ENCODE measurements around the gene TSPAN10. TPM values are rescaled to one million over a fixed set of nuclear protein-coding genes. Genes with fewer than 3 reads are reported as not detected.

Gene TSPAN10
- total RNA-seq, 1 experiment from 2014 or later, result 1.2 TPM

DNA sequence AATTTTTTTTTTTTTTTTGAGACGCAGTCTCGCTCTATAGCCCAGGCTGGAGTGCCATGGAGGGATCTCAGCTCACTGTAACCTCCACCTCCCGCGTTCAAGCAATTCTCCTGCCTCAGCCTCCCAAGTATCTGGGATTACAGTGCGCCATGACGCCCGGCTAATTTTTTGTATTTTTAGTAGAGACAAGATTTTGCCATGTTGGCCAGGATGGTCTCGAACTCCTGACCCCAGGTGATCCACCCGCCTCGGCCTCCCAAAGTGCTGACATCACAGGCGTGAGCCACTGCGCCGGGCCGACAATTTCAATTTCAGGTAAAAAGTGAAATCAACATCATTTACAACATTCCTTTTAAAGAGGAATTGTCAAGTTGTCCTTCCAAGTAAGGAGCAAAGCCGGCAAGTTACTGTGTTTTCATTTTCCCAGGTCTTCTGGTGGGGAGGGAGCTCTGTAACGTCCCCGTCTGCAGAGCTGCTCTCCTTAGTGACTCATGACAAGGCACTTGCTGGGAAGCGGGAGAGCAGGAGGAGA is 957 bp upstream of the TSPAN10 start:
- Histone ChIP-seq H3K4ac (ENCODE audit: low read depth, low read length) (no peak overlapping the region), H4K8ac (replicated peaks; ENCODE audit: insufficient read length, low read depth, low read length) (no peak overlapping the region), H2BK15ac (ENCODE audit: low read depth, low read length) (no peak overlapping the region), H3T11ph (ENCODE audit: low read length) (no peak overlapping the region), H2BK120ac (ENCODE audit: low read depth, low read length, poor library complexity, severe bottlenecking) (no peak overlapping the region), H3K9ac (ENCODE audit: extremely low read depth, insufficient read length, low read length) (peak overlapping the region; percentile 90), H2AFZ (ENCODE audit: low read length) (no peak overlapping the region), H4K91ac (ENCODE audit: insufficient read length, low read depth, low read length) (no peak overlapping the region), H3K4me1 (ENCODE audit: insufficient read depth, low read length) (no peaks in the 10 kb centered on the region), H4K20me1 (ENCODE audit: control insufficient read depth, insufficient read depth, insufficient read length) (no peaks in the 10 kb centered on the region), H3K4me2 (ENCODE audit: insufficient read depth, insufficient read length, low read length) (peak overlapping the region; percentile 86), H3K23ac (ENCODE audit: insufficient read length, low read depth, low read length) (no peak overlapping the region), H3K14ac (ENCODE audit: insufficient read depth, low read length) (peak overlapping the region; percentile 70; the same call in 1 of the 2 replicates), H2BK5ac (ENCODE audit: insufficient read length, low read length) (no peak overlapping the region), H2BK12ac (ENCODE audit: insufficient read length, low read depth, low read length) (no peak overlapping the region), H3K9me3 (ENCODE audit: control insufficient read depth, low read depth, low read length) (no peaks in the 10 kb centered on the region), H2BK20ac (ENCODE audit: low read depth, low read length, poor library complexity, severe bottlenecking) (no peak overlapping the region), H3K27me3 (ENCODE audit: insufficient read depth, low read length) (no peaks in the 10 kb centered on the region), H3K18ac (ENCODE audit: insufficient read length, low read depth, low read length) (peak overlapping the region; percentile 78), H2AK5ac (ENCODE audit: insufficient read length, low read length) (no peak overlapping the region), H3K79me2 (ENCODE audit: insufficient read depth, low read length) (peaks cover 20% of the 10 kb centered on the region; the same call in 1 of the 2 replicates), H3K56ac (ENCODE audit: insufficient read length, low read depth, low read length) (no peak overlapping the region), H3K79me1 (ENCODE audit: insufficient read depth, low read depth, low read length, poor library complexity, severe bottlenecking) (peaks cover 11% of the 10 kb centered on the region), H3K23me2 (ENCODE audit: insufficient read length, low read depth, low read length, poor library complexity, severe bottlenecking) (peaks cover 8% of the 10 kb centered on the region), H4K5ac (ENCODE audit: insufficient read length, low read depth, low read length) (no peak overlapping the region), H3K27ac (ENCODE audit: insufficient read length, low read depth, low read length) (no peak overlapping the region)
- H3K27me3 Mint-ChIP-seq (ENCODE audit: low read depth), result no peaks in the 10 kb centered on the region
- WGBS (ENCODE audit: extremely low coverage, insufficient read length, low lambda C conversion rate), result no CpG with 5 or more reads among the region's 18 CpGs
- no peak for DNase-seq
- peaks cover 14% of the 10 kb centered on the region in 2 experiments for H3K4me1 Mint-ChIP-seq
- 0 out of 5 replicates have a peak, but pooled peaks cover 0 to 2% of the 10 kb centered on the region in 2 experiments for H3K9me3 Mint-ChIP-seq
- peak overlapping the region; percentile 90 to 98 for H3K4me3 Mint-ChIP-seq
- H3K36me3 Mint-ChIP-seq (ENCODE audit: insufficient read depth in 1 of 3, low read depth in 3 of 3), result peaks cover 10 to 13% (median 11%) of the 10 kb centered on the region in 3 experiments; a peak in 5 of 7 replicates
- H3K27ac Mint-ChIP-seq, result peak overlapping the region; percentile 85 to 98 (median 96)
- TF ChIP-seq, protein P1, sequence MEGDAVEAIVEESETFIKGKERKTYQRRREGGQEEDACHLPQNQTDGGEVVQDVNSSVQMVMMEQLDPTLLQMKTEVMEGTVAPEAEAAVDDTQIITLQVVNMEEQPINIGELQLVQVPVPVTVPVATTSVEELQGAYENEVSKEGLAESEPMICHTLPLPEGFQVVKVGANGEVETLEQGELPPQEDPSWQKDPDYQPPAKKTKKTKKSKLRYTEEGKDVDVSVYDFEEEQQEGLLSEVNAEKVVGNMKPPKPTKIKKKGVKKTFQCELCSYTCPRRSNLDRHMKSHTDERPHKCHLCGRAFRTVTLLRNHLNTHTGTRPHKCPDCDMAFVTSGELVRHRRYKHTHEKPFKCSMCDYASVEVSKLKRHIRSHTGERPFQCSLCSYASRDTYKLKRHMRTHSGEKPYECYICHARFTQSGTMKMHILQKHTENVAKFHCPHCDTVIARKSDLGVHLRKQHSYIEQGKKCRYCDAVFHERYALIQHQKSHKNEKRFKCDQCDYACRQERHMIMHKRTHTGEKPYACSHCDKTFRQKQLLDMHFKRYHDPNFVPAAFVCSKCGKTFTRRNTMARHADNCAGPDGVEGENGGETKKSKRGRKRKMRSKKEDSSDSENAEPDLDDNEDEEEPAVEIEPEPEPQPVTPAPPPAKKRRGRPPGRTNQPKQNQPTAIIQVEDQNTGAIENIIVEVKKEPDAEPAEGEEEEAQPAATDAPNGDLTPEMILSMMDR (conservative IDR thresholded peaks at IDR 0.05), result no peak

All from H9 (cell line).